Renal cortex interstitium (tissue), 11 donors: ENCODE results near the gene SLC22A4. TPM values are rescaled to one million over a fixed set of nuclear protein-coding genes. Genes with fewer than 3 reads are reported as not detected.

ENCODE experiments used
- DNase-seq, 11 donors: peaks; one replicate each; pipeline ENCODE4 v3.0.0-alpha.2; 2013; ENCODE audit warnings: low read depth in 9 of 11, low spot score in 4 of 11; ENCODE audit errors: extremely low read depth in 1 of 11
- polyA plus RNA-seq, 3 donors: library from polyadenylated mRNA; unstranded; fragments of 120-200 nt; gene quantifications; one replicate each; pipeline ENCODE4 v1.2.1, GENCODE V29; 2013; ENCODE audit not compliant: insufficient read length in 3 of 3

SLC22A4 gene
- polyA plus RNA-seq, 3 donors: 5.6 to 7.4 (median 6.2) TPM

DNA sequence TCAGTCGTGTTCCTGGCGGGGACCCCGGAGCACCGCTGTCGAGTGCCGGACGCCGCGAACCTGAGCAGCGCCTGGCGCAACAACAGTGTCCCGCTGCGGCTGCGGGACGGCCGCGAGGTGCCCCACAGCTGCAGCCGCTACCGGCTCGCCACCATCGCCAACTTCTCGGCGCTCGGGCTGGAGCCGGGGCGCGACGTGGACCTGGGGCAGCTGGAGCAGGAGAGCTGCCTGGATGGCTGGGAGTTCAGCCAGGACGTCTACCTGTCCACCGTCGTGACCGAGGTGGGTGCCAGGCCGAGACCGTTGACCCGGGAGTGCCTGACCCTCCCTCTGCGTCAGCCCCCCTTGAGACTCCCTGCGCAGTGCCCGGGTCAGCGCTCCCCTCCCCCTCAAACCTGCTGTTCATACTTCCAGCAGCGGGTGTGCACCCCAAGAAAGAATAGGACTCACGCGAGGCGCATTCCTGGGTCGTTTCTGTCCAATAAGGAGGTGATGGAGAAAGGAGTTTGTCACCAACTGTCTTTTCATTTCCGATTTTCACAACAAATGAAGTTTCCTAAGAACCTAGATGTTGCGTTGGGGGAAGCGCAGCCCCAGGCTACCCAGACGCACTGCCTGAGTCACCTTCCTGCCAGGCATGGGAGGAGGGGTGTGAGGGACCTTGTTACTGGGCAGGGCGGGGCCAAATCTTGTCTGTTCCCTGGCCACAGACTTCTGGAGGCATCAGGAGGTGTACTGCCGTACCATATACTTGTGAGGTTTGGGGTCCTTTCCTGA is 722 bp downstream of the SLC22A4 start:
- no peak for DNase-seq

DNA sequence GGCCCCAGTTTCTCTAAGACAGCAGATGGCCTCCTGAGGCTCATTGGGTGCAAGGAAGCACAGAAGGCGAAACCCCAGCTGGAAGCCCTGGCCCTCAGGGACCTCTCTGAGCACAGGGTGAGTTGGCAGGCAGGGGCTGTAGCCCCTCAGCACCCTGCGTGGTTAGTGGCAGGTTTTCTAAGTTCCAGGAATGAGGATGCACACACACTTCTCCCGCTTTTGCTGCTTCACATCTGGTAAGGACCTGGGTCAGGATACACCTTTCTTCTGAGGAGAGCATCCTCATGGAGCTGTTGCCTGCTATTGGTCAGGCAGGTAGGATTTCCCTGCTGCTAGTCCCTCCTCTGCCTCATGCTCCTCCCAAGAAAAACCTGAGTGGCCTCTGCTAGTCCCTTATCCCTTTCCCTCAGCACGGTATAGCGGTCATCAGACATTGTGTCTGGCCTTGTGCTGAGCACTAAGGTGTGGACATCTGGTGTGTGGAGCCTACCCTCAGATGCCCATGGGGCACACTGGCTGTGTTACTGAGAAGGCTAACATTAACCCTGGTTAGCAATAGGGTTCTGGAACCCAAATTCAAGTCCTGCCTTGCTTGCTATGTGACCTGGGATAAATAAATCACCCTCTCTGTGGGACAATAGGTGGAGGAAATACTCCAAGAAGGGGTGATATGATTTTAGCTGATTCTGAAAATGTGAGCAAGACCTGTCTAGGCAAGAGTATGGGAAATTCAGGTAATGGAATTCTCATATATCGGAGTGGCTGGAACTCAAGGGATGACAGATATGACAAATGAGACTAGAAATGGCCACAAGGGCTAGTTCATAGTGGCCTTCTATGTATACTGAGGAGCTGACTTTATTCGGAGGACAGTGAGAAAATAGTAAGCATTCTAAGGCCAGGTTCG is 1.6 kb downstream of the SLC22A4 start:
- no peak for DNase-seq

DNA sequence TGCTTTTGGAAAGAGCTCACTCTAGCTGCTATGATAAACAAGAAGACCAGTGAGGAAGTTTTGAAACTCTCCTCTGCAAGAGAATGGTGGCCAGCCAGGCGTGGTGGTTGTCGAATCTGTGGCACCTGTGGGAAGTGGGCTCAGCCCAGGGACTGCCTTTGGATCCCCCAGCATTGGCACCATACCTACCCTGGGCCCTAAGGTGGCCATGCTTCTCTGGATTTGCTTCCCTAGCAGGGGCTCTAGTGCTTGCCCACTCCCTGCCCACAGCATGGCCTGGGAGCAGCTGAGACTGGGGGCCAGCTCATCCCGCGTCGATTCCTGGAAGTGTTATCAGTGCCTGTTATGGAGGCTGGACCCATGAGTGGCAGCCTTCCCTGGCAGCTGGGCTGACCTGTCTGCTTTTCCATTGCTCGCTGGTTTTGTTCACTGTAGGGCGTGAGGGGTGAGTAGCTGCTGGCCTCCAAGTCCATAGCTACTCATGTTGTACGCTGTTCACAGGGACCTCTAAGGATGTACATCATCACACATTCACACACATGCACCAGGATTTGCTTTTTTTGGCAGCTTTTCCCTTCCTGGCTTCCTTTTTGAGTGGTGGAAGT is 2.3 kb downstream of the SLC22A4 start:
- DNase-seq: no peak

DNA sequence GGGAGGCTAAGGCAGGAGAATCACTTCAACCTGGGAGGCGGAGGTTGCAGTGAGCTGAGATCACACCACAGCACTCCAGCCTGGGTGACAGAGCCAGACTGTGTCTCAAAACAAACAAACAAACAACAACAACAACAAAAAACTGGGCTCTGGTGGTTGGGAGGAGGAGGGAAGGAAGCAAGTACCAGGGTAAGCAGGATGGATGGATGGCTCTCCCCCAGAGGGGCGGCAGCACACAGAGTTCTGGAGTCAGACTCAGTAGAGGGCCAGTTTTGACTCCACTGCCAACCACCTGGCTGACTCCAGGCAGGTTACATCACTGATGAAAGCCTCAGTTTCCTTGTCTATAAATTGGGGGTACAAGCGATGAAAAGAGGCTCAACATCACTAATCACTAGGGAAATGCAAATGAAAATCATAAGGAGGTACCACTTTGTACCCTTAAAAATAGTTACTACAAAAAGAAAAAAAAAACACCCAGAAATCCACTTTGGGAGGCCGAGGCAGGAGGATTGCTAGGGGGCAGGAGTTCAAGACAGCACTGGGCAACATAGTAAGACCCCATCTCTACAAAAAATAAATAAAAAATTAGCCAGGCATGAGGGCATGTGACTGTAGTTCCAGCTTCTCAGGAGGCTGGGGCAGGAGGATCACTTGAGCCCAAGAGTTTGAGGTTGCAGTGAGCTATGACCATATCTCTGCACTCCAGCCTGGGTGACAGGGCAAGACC is 3.2 kb downstream of the SLC22A4 start:
- no peak for DNase-seq

DNA sequence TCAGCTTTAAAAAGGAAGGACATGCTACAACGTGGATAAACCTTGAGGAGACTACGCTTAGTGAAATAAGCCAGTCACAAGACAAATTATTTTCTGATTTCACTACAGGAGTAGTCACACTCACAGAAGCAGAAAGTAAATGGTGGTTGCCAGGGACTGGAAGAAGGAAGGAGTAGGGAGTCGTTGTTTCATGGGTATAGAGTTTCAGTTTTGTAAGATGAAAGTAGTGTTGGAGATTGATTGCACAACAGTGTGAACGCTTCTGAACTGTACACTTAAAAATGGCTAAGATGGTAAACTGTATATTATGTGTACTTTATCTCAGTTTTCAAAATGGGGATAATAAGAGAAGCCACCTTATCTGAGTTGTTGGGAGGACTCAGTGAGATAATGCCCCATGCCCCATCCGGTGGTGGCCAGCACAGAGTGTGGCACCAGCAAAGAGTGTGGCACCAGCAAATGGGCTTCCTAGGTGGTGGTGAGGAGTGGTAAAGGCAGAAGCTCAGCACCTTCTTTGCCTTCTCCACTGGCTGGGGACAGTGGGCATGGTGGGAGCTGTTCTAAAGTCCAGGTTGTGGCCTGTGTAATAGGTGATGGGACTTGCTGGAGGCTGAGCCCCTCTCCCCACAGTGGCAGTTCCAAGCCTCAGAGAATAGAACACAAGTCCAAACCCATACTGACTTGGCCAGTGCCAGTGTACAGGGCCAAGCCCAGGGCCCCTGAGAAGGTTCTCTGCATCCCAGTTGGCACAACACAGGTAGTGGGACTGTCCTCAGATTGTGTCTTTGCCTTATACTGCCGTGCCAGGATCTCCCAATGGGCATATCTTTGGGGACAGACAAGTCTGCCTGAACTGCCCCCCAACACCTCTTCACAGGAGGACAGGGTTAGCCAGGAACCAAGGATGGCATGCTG is 4.4 kb downstream of the SLC22A4 start:
- no peak for DNase-seq

DNA sequence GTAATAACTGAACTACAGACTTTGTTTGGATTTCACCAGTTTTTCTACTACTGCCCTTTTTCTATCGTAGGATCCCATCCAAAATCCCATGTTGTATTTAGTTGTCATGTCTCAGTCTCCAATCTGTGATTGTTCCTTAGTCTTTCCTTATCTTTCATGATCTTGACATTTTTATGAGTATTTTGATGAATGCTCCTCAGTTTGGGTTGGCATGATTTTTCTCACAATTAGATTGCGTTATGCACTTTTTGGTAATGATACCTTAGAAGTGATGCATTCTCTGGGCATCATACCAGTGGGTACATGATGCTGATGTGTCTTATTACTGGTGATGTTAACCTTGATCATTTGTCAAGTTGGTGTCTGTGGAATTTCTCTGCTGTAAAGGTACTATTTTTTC is 5.7 kb downstream of the SLC22A4 start:
- no peak for DNase-seq

DNA sequence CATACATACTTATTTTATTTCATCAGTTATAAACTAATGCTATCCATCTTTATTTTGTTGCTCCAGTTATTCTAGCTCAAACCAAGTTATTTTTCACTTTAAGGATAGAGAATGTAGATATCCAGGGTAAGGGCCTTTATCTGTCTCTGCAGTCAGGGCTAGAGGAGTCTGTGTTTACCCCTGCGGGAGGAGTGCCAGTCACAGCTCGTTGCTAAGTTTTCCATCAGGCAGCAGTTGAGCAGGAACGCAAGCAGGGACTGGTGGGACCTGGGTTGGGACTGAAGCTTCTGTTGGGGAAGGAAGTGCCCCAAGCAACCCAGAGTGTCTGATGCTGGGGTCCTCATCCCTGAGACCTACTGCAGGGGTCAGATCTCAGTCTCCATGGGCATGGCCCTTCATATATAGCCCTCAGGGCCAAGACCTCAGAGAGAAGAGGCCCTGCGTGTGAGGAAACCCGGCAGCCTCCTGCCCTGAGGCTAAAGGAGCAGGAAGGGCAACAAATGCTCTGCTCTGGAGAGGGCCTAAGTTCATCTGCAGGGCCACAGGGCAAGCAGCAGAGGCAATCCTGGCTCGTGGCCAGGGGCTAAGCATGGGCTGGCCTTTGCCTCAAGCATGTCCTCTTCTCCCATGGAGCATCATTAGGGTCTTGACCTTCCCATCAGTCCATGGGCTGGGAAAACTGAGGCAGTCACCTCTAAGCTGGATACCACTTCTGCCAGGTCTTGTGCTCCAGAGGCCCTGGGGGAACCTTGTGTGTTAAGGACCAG is 6.6 kb downstream of the SLC22A4 start:
- DNase-seq: no peak

DNA sequence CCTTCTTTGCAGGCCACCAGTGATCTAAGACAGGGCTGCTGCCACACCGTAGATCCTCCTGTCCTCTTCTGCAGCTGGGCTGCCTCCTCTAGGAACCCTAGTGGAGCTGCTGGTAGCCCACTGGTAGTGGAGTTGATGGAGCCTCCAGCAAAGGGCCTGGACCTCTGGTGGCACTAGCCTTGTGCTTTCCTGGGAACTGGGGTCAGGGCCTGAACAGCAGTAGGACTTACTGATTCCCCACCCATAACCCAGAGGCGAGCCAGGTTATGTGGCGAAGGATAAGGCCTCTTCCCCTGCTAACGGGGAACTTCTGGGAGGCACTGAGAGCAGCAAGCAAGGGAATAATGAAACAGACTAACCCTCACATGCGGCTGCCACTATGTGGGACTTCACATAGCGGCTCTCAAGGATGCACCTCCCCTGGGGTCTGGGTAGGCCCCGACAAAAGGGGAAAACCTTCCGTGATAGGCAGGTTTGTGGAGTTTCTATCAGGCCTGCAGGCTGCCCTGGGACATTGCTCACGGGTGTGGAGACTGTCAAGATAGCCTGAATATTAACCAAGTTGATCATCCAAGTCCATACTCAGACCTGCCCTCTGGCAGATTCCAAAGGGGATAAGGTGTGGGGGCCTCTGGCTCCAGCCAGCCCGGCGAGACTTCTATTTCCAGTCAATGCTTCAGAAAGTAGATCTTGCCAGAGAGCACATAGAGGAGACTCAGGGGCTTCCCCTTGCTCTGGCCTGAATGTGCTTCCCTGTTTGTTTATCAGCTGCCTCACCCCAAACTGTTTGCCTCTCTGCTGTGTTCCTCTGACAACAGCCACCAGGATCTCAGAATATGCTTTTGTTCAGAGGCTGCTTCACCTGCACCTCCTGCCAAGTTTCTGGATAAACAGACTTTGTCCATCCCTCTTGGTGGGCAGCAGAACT is 7.4 kb downstream of the SLC22A4 start:
- DNase-seq: no peak

DNA sequence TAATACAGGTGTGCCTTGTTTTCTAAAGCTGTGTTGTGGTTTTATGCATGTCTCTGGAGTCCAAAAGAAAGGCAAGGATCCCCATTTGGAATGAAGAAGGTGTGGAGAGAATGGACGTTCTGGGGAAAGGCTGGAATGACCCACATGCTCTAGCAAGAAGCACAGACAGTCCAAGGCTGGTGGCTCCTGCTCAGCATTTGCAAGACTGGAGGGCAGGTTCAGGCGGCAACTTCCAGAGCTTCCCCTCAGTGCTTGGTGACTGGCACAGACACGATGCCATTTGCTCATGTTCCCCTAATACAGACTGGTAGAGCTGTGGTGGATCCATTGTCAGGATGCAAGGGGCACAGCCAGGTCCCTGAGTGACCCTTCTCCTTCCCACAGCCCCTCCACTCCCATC is 8.2 kb downstream of the SLC22A4 start:
- DNase-seq: no peak

DNA sequence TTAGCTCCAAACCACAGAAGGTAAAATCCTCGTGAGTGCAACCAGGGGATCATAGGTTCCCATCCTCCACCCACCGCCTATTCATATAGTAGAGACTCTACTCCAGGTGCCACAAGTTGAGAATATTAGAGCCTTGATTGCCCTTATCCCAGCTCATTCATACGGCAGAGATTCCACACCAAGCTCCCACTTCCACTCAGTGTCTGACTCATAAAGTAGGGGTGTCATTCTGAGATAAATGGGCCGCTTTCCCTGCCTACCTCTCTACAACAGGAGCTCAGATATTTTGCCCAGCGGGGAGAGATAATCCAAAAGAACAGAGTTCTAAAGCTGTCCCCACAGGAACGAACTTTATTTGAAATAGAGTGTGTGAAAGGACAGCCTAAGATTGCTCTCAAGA is 9.4 kb downstream of the SLC22A4 start:
- no peak for DNase-seq

DNA sequence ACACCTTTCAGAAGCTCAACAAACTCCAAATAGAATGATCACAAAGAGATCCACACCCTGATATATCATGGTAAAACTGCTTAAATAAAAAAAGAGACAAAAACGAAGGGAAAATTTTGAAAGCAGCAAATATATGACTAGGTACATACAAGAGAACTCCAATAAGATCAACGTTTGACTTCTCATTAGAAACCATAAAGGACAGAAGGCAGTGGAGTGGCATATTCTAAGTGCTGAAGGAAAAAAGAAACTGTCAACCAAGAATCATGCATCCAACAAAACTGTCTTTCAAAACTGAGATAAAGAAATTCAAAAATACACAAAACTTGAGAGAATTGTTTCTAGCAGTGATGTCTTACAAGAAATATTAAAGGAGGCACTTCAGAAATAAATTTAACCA is 11.2 kb downstream of the SLC22A4 start:
- DNase-seq: no peak

DNA sequence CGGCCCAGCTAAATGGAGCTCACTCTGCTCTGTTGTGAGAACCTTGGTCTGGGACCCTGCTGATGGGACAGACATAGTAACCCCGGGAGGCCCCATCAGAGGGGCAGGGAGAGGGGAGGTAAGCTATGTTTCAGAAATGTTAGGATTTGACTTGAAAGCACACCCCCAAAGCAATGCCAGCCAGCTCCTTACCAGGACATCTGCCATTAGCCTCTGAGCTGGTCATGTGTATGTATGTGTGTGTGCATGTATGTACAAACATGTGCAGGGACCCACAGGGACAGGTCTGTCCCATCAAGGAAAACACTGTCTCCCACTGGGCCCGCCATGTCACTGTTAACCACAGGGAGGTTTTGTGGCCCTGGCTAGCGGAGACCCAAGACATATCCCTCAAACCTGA is 14.5 kb downstream of the SLC22A4 start:
- no peak for DNase-seq

DNA sequence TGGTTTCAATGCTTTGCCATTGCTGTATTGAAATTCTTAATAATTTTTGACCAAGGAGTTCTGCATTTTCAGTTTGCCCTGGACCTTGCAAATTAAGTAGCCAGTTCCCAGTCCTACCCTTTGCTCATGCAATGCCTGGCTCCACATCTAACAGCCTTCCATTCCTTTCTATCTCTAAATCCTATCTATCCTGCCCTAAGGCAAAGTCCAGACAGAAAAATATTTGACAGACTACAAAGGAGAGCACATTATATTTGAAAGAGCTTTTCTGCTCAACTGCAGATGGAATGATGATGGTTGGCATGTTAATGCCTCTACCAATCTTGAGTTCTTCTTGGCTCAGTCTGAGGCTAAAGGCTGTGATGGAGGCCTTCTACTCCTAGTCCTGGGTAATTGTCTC is 15.5 kb downstream of the SLC22A4 start:
- DNase-seq: no peak

DNA sequence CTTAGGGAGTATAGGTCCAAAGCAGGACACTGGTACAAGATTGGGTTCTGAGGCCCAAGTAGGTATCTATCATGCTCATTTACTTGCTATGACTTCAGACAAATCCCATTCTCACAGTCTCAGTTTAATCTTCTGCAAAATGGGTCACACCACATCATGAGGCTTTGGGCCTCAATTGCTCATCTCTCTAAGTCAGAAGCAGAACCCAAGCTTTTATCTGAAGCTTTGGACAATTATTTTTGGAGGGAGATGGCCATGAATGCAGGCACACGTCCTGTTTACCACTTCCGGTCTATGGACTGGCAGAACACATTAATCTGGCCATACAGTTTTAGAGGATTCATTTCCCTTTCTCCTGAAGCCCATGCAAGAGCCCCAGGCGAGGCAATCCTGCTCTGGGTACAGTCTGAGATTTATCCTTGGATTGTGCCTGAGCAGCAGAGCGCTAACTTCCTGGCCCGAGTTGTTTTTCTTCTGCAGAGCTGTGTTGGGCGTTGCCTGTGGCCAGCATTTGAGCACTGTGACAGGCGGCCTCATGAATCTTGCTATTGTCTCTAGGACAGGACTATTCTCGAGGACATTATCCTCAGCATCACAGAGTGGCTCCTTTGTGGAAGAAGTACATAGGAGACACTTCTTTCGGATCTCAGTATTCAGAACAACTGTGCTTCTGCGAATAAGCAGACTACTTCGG is 16.1 kb downstream of the SLC22A4 start:
- peak in 1 of 11 donors; percentile 10 for DNase-seq

DNA sequence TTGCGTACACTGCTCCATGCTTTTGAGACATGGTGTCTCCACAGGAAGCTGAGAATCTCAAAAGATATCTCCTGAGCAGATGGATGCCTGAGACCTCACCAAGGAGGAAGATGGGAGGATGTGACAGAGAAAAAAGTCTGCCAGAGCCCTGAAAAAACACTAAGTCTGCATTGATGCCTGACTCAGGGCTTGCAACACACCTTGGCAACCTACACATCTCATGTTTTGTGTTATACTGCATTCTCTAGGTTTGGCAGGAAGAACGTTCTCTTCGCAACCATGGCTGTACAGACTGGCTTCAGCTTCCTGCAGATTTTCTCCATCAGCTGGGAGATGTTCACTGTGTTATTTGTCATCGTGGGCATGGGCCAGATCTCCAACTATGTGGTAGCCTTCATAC is 19.2 kb downstream of the SLC22A4 start:
- no peak for DNase-seq

DNA sequence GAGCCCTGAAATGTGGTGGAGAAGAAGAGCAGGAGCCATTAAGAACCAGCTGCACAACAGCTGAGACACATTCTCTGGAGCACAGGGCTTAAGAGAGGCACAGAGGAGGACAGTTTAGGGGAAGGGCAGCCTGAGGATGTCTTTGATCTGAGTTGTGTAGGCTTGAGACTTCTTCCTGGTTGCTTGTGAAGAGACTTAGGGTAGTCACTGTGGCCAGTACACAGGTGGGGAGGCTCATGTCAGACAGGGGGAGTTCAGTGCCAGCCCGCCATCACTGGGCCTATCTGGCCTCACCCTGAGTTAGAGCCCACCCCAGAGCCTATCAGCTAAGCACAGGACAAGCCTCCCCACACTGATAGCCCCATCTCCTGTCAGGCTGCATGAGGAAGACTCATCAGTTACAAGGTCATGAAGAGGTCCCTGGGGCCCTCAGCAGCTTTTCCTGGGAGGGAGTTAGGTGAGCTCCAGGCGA is 19.8 kb downstream of the SLC22A4 start:
- DNase-seq: no peak
